ENCODE measurements around the gene SDR42E2.

The SDR42E2 gene

GRCh38 chr16:22235839-22236745, 73.8 kb downstream of the SDR42E2 start:
- H3K9me3 Mint-ChIP-seq: no peaks in the 10 kb centered on the region
- H3K4me3 Mint-ChIP-seq: no peak overlapping the region
- peaks cover 35% of the 10 kb centered on the region for H3K4me1 Mint-ChIP-seq
- H3K36me3 Mint-ChIP-seq: peaks cover 6% of the 10 kb centered on the region
- no peaks in the 10 kb centered on the region for H3K27me3 Mint-ChIP-seq
- H3K27ac Mint-ChIP-seq: no peak overlapping the region

- H3K4me3 Mint-ChIP-seq: no peak overlapping the region
- peaks cover 35% of the 10 kb centered on the region for H3K4me1 Mint-ChIP-seq
- H3K27ac Mint-ChIP-seq: no peak overlapping the region
- peaks cover 2% of the 10 kb centered on the region for H3K36me3 Mint-ChIP-seq
- no peaks in the 10 kb centered on the region for H3K9me3 Mint-ChIP-seq
- no peaks in the 10 kb centered on the region for H3K27me3 Mint-ChIP-seq
Measured at GRCh38 chr16:22239131-22239805, 77.0 kb downstream of the SDR42E2 start.

GRCh38 chr16:22240023-22240710, 77.9 kb downstream of the SDR42E2 start:
- Mint-ChIP-seq H3K27ac (no peak overlapping the region), H3K4me1 (peaks cover 35% of the 10 kb centered on the region), H3K27me3 (no peaks in the 10 kb centered on the region), H3K4me3 (no peak overlapping the region), H3K36me3 (peaks cover 2% of the 10 kb centered on the region), H3K9me3 (no peaks in the 10 kb centered on the region)

Measured in activated naive CD4-positive, alpha-beta T cell treated with anti-CD3 and anti-CD28 coated beads, Interleukin-2, amount 50 U/mL, for 24 hours (primary cell).